A549 (cell line): ENCODE results near the gene HDAC7.

Source experiments
- CEBPB ChIP-seq, 2 experiments: fragments of >200 bp in 1 of 2; sonication (Bioruptor Twin) in 1 of 2; formaldehyde crosslinking in 1 of 2; IDR thresholded peaks; 2 replicates each; pipeline ENCODE4 v1.6.1; 2012 to 2016
- CHD4 ChIP-seq: fragments of 200-600 bp; sonication (generic); IDR thresholded peaks from 2 replicates; pipeline ENCODE4 v1.6.1; 2016; ENCODE audit warnings: antibody characterized with exemption, mild to moderate bottlenecking, borderline replicate concordance
- CTCF ChIP-seq: fragments of >200 bp; sonication (Bioruptor Twin); formaldehyde crosslinking; IDR thresholded peaks from 3 replicates; pipeline ENCODE4 v1.5.1; 2016
- EHF ChIP-seq: fragments of 250-450 bp; sonication (Bioruptor Pico); IDR thresholded peaks from 2 replicates; pipeline ENCODE4 v1.5.0; 2020; ENCODE audit warnings: mild to moderate bottlenecking
- ESRRA ChIP-seq: fragments of 150-350 bp; IDR thresholded peaks from 2 replicates; pipeline ENCODE4 v1.6.1; 2014; ENCODE audit warnings: mild to moderate bottlenecking, low read length, borderline replicate concordance
- GATA3 ChIP-seq: IDR thresholded peaks from 2 replicates; pipeline ENCODE4 v1.6.1; 2012; ENCODE audit warnings: borderline replicate concordance
- HMGXB4 ChIP-seq: fragments of 250-450 bp; sonication (Bioruptor Pico); IDR thresholded peaks from 2 replicates; pipeline ENCODE4 v1.5.0; 2021; ENCODE audit warnings: mild to moderate bottlenecking, moderate library complexity, borderline replicate concordance
- MAX ChIP-seq: IDR thresholded peaks from 2 replicates; pipeline ENCODE4 v1.6.1; 2012
- MYC ChIP-seq: IDR thresholded peaks from 2 replicates; pipeline ENCODE4 v1.6.1; 2012; ENCODE audit warnings: mild to moderate bottlenecking, inconsistent platforms, low read length, improper control_type of control experiment, borderline replicate concordance
- PBX3 ChIP-seq: IDR thresholded peaks from 2 replicates; pipeline ENCODE4 v1.6.1; 2012
- RAD21 ChIP-seq, 2 experiments: fragments of >200 bp in 1 of 2; sonication (Bioruptor Twin) in 1 of 2; formaldehyde crosslinking in 1 of 2; IDR thresholded peaks in 1 of 2; conservative IDR thresholded peaks in 1 of 2; 2 replicates in 1 of 2; 3 replicates in 1 of 2; pipeline ENCODE4 v1.6.1; 2012 to 2018; ENCODE audit warnings: inconsistent platforms in 1 of 2
- RCOR1 ChIP-seq: fragments of 150-350 bp; IDR thresholded peaks from 2 replicates; pipeline ENCODE4 v1.6.1; 2014; ENCODE audit warnings: antibody characterized with exemption, low read length, low read depth
- SMC3 ChIP-seq: fragments of >200 bp; sonication (Bioruptor Twin); formaldehyde crosslinking; IDR thresholded peaks from 3 replicates; pipeline ENCODE4 v1.6.1; 2018; ENCODE audit warnings: inconsistent platforms

- TF ChIP-seq CTCF: no peak
- no peak for TF ChIP-seq ESRRA
- TF ChIP-seq HMGXB4 (CRISPR knock-in tag): no peak
- no peak for TF ChIP-seq MYC
- no peak for TF ChIP-seq CEBPB (IDR thresholded peaks at IDR 0.05)
- TF ChIP-seq GATA3: no peak
- no peak for TF ChIP-seq MAX
- TF ChIP-seq RAD21 (conservative IDR thresholded peaks at IDR 0.05 in 1 of 2, IDR thresholded peaks at IDR 0.05 in 1 of 2): no peak
- TF ChIP-seq CHD4: no peak
- no peak for TF ChIP-seq SMC3
- no peak for TF ChIP-seq PBX3
- TF ChIP-seq RCOR1: no peak
- TF ChIP-seq EHF (CRISPR knock-in tag): no peak
Observed at GRCh38 chr12:47774663-47775062, 45.0 kb downstream of the HDAC7 start.
